Kidney (tissue), 14 donors: ENCODE data around the gene ATP4A. TPM values are rescaled to one million over a fixed set of nuclear protein-coding genes. Genes with fewer than 3 reads are reported as not detected.
A peak's percentile ranks its signal among the peaks of the same experiment; 100 is the strongest.

Source experiments
- DNase-seq, 5 donors: peaks; one replicate each; pipeline ENCODE4 v3.0.0-alpha.2; 2013 to 2020
- FAIRE-seq: peaks from 2 replicates; lab custom pipeline; 2012; peaks lifted over from hg19 to GRCh38; lab: Jason Lieb, UNC
- H3K27ac ChIP-seq, 2 donors: one replicate each; pipeline ENCODE4 v1.7.0; 2013; ENCODE audit warnings: low read depth in 2 of 2, low read length in 2 of 2, inconsistent platforms in 1 of 2
- H3K27me3 ChIP-seq: one replicate; pipeline ENCODE4 v1.7.1; 2013; ENCODE audit warnings: low read length, inconsistent platforms; ENCODE audit not compliant: control insufficient read depth, insufficient read depth
- H3K36me3 ChIP-seq, 3 donors: one replicate each; pipeline versions ENCODE4 v1.7.0 to v1.7.1; 2013; ENCODE audit warnings: low read length in 3 of 3, control low read depth in 1 of 3, inconsistent platforms in 1 of 3; ENCODE audit not compliant: insufficient read depth in 3 of 3, control insufficient read depth in 2 of 3
- H3K4me1 ChIP-seq, 3 donors: one replicate each; pipeline versions ENCODE4 v1.7.0 to v1.7.1; 2013; ENCODE audit warnings: low read length in 3 of 3, inconsistent platforms in 1 of 3, low read depth in 1 of 3; ENCODE audit not compliant: control insufficient read depth in 2 of 3, insufficient read depth in 2 of 3
- H3K4me3 ChIP-seq, 3 donors: one replicate each; pipeline versions ENCODE4 v1.7.0 to v1.8.1; 2013; ENCODE audit warnings: low read length in 3 of 3, control low read depth in 1 of 3, inconsistent platforms in 1 of 3
- H3K9ac ChIP-seq, 3 donors: one replicate each; pipeline versions ENCODE4 v1.7.0 to v1.7.1; 2013; ENCODE audit warnings: low read length in 3 of 3, control low read depth in 1 of 3, inconsistent platforms in 1 of 3
- H3K9me3 ChIP-seq, 3 donors: one replicate each; pipeline versions ENCODE4 v1.7.0 to v1.7.1; 2013; ENCODE audit warnings: low read length in 3 of 3, control low read depth in 1 of 3, inconsistent platforms in 1 of 3; ENCODE audit not compliant: control insufficient read depth in 2 of 3, insufficient read depth in 1 of 3
- CTCF ChIP-seq: IDR thresholded peaks from 3 replicates; pipeline ENCODE4 v1.5.1; 2012; ENCODE audit warnings: mild to moderate bottlenecking, moderate library complexity, borderline replicate concordance; ENCODE audit not compliant: insufficient read depth; ENCODE audit errors: extremely low read depth
- intact Hi-C: fragments of 100-400 bp; cut with DNase I; formaldehyde crosslinking; loops from one replicate; pipeline ENCODE4 v1.11.1; 2022
- polyA plus RNA-seq: library from polyadenylated mRNA; stranded (reverse); fragments of 350-450 nt; fragmentation: Illumina TruSeq; extraction: RNeasy Lipid Tissue Mini Kit (QIAGEN cat#74804); gene quantifications from one replicate; pipeline ENCODE4 v1.2.3, GENCODE V29; 2014; ENCODE audit warnings: low read depth, low replicate concordance; ENCODE audit not compliant: insufficient read depth
- total RNA-seq: library from RNA; stranded (reverse); fragmentation: NEBNext Ultra II Directional; extraction: Animal tissue kit (Norgen Biotek cat#: 25700); gene quantifications from one replicate; pipeline ENCODE4 v1.2.1, GENCODE V29; 2021
- donor health status: control.
- donor health status: control.
- donor health status: control.
- donor health status: control.
- donor health status: control.
- donor health status: DM: yes; HTN: yes; CAD: no.
- donor health status: Normal renal cell carcinoma (clear cell type).

Gene ATP4A
- total and polyA plus RNA-seq, 2 donors from 2014 or later: not detected

GRCh38 chr19:35556025-35556590 is 7.3 kb downstream of the ATP4A start:
- no peak overlapping the region for H3K9ac ChIP-seq
- no peaks in the 10 kb centered on the region for H3K9me3 ChIP-seq
- peaks cover 3% of the 10 kb centered on the region for H3K27me3 ChIP-seq
- H3K4me1 ChIP-seq: peaks cover 0 to 2% (median 0%) of the 10 kb centered on the region in 3 donors
- TF ChIP-seq CTCF: no peak
- no peak overlapping the region for H3K4me3 ChIP-seq
- H3K36me3 ChIP-seq: no peaks in the 10 kb centered on the region
- no peak overlapping the region for H3K27ac ChIP-seq
- FAIRE-seq (no peak), DNase-seq (peak in 1 of 5 donors; percentile 8)
- intact Hi-C loops: no loop called here

- Histone ChIP-seq H3K4me3 (no peak overlapping the region), H3K9ac (no peak overlapping the region), H3K27ac (no peak overlapping the region), H3K36me3 (no peaks in the 10 kb centered on the region), H3K27me3 (peaks cover 3% of the 10 kb centered on the region), H3K4me1 (peaks cover 0 to 2% (median 0%) of the 10 kb centered on the region in 3 donors), H3K9me3 (no peaks in the 10 kb centered on the region)
- no peak for TF ChIP-seq CTCF
- intact Hi-C loops: no loop called here
- DNase-seq (peak in 2 of 5 donors; percentile 30 to 44), FAIRE-seq (no peak)
Measured at GRCh38 chr19:35555301-35556005, 8.0 kb downstream of the ATP4A start.

- no peak overlapping the region for H3K27ac ChIP-seq
- no peak overlapping the region for H3K4me3 ChIP-seq
- no peak for DNase-seq
- peaks cover 3% of the 10 kb centered on the region for H3K27me3 ChIP-seq
- TF ChIP-seq CTCF: no peak
- no peaks in the 10 kb centered on the region for H3K9me3 ChIP-seq
- no peak for FAIRE-seq
- H3K4me1 ChIP-seq: peaks cover 0 to 2% (median 0%) of the 10 kb centered on the region in 3 donors
- intact Hi-C loops: no loop called here
- H3K9ac ChIP-seq: no peak overlapping the region
- H3K36me3 ChIP-seq: no peaks in the 10 kb centered on the region
Measured at GRCh38 chr19:35554076-35554475, 9.4 kb downstream of the ATP4A start.
